ENCODE measurements around the gene YBEY.

GRCh38 chr21:46340998-46341397 is 54.9 kb downstream of the YBEY start:
- no peak for TF ChIP-seq EZH2 (IDR thresholded peaks at IDR 0.05; ENCODE audit: borderline replicate concordance, low read length)
- TF ChIP-seq CTCF (conservative IDR thresholded peaks at IDR 0.05 in 1 of 2, IDR thresholded peaks at IDR 0.05 in 1 of 2; ENCODE audit: extremely low read depth in 1 of 2, insufficient read depth in 1 of 2, low read depth in 1 of 2, low read length in 2 of 2): no peak
